RWPE2 (cell line): Measurements from ENCODE around the gene KCTD4.

Experiments
- ATAC-seq: fragments of 200-7000 bp; cut with Tn5 transposase; 3 replicates; pipeline ENCODE4 v1.9.1; 2021; ENCODE audit warnings: low read depth
- DNase-seq: peaks from one replicate; pipeline ENCODE4 v3.0.0-alpha.2; 2020; ENCODE audit warnings: low spot score
- H3K27ac ChIP-seq: fragments of 450-650 bp; 2 replicates; pipeline ENCODE4 v1.5.1; 2017; ENCODE audit warnings: mild to moderate bottlenecking; ENCODE audit not compliant: poor library complexity, severe bottlenecking
- H3K27me3 ChIP-seq: fragments of 250-450 bp; sonication (Bioruptor Pico); 2 replicates; pipeline ENCODE4 v1.5.1; 2021; ENCODE audit warnings: mild to moderate bottlenecking, moderate library complexity; ENCODE audit not compliant: insufficient read depth, poor library complexity, severe bottlenecking
- H3K36me3 ChIP-seq: fragments of 250-450 bp; sonication (Bioruptor Pico); 2 replicates; pipeline ENCODE4 v1.5.1; 2020; ENCODE audit warnings: low read depth, mild to moderate bottlenecking, moderate library complexity
- H3K4me1 ChIP-seq: fragments of 250-450 bp; sonication (Bioruptor Pico); 2 replicates; pipeline ENCODE4 v1.5.1; 2021; ENCODE audit warnings: mild to moderate bottlenecking, moderate library complexity; ENCODE audit not compliant: insufficient read depth, poor library complexity, severe bottlenecking
- H3K4me3 ChIP-seq: fragments of 250-450 bp; sonication (Bioruptor Pico); 2 replicates; pipeline ENCODE4 v1.5.1; 2021; ENCODE audit warnings: mild to moderate bottlenecking, moderate library complexity; ENCODE audit not compliant: severe bottlenecking
- H3K9me3 ChIP-seq: fragments of 250-450 bp; sonication (Bioruptor Pico); 2 replicates; pipeline ENCODE4 v1.5.1; 2021; ENCODE audit warnings: mild to moderate bottlenecking, moderate library complexity; ENCODE audit not compliant: severe bottlenecking
- CTCF ChIP-seq: fragments of 450-650 bp; IDR thresholded peaks from one replicate; pipeline ENCODE4 v1.5.1; 2017; ENCODE audit warnings: mild to moderate bottlenecking, moderate library complexity; ENCODE audit not compliant: poor library complexity, severe bottlenecking

KCTD4 gene

GRCh38 chr13:45184693-45185092 is 16.2 kb downstream of the KCTD4 start:
- H3K36me3 ChIP-seq: peaks cover 12% of the 10 kb centered on the region
- no peak for DNase-seq
- no peak overlapping the region for H3K27ac ChIP-seq
- H3K27me3 ChIP-seq: no peaks in the 10 kb centered on the region
- no peak overlapping the region for H3K4me3 ChIP-seq
- no peak for TF ChIP-seq CTCF
- H3K9me3 ChIP-seq: no peaks in the 10 kb centered on the region
- H3K4me1 ChIP-seq: peaks cover 27% of the 10 kb centered on the region
- ATAC-seq: no peak

- DNase-seq (no peak), ATAC-seq (peak; percentile 53; the same call in 1 of the 3 replicates)
Measured at GRCh38 chr13:45180713-45181601, 19.9 kb downstream of the KCTD4 start.

GRCh38 chr13:45180303-45180702 is 20.5 kb downstream of the KCTD4 start:
- H3K9me3 ChIP-seq: no peaks in the 10 kb centered on the region
- peaks cover 50% of the 10 kb centered on the region for H3K4me1 ChIP-seq
- DNase-seq (no peak), ATAC-seq (no peak)
- TF ChIP-seq CTCF: no peak
- peaks cover 16% of the 10 kb centered on the region for H3K36me3 ChIP-seq
- H3K4me3 ChIP-seq: no peak overlapping the region
- H3K27ac ChIP-seq: peak overlapping the region; percentile 14
- no peaks in the 10 kb centered on the region for H3K27me3 ChIP-seq

More at GRCh38 chr13:45180713-45181601, 19.9 kb downstream of the KCTD4 start:
- Histone ChIP-seq H3K27me3 (no peaks in the 10 kb centered on the region), H3K36me3 (peaks cover 12% of the 10 kb centered on the region; the same call in 1 of the 2 replicates), H3K27ac (peak overlapping the region; percentile 14), H3K9me3 (no peaks in the 10 kb centered on the region), H3K4me1 (peaks cover 50% of the 10 kb centered on the region), H3K4me3 (no peak overlapping the region)
- no peak for TF ChIP-seq CTCF

GRCh38 chr13:45179428-45179827 is 21.4 kb downstream of the KCTD4 start:
- peaks cover 50% of the 10 kb centered on the region for H3K4me1 ChIP-seq
- H3K9me3 ChIP-seq: no peaks in the 10 kb centered on the region
- TF ChIP-seq CTCF: no peak
- no peak overlapping the region for H3K27ac ChIP-seq
- peaks cover 17% of the 10 kb centered on the region for H3K36me3 ChIP-seq
- no peak overlapping the region for H3K4me3 ChIP-seq
- no peaks in the 10 kb centered on the region for H3K27me3 ChIP-seq
- ATAC-seq (no peak), DNase-seq (no peak)
